Astrocyte (in vitro differentiated cells and primary cell): Measurements from ENCODE around the gene CACNG7. TPM values are rescaled to one million over a fixed set of nuclear protein-coding genes. Genes with fewer than 3 reads are reported as not detected.
A peak's percentile ranks its signal among the peaks of the same experiment; 100 is the strongest.

Experiments used
- DNase-seq: peaks from one replicate; pipeline ENCODE4 v3.0.0-alpha.2; 2010; ENCODE audit warnings: low read depth
- FAIRE-seq: peaks from 2 replicates; lab custom pipeline; 2011; peaks lifted over from hg19 to GRCh38; lab: Jason Lieb, UNC
- H2AFZ ChIP-seq: 2 replicates; pipeline ENCODE4 v1.6.0; 2012; ENCODE audit warnings: low read depth, low read length, inconsistent platforms
- H3K27ac ChIP-seq: 2 replicates; pipeline ENCODE4 v1.5.1; 2011; ENCODE audit warnings: low read depth, low read length, inconsistent platforms
- H3K27me3 ChIP-seq: 2 replicates; pipeline ENCODE4 v1.6.0; 2011; ENCODE audit warnings: low read length, inconsistent platforms; ENCODE audit not compliant: insufficient read depth
- H3K36me3 ChIP-seq: 2 replicates; pipeline ENCODE4 v1.5.1; 2011; ENCODE audit warnings: low read length, inconsistent platforms; ENCODE audit not compliant: insufficient read depth
- H3K4me1 ChIP-seq: 2 replicates; pipeline ENCODE4 v1.5.1; 2011; ENCODE audit warnings: low read length, inconsistent platforms; ENCODE audit not compliant: insufficient read depth
- H3K4me2 ChIP-seq: 2 replicates; pipeline ENCODE4 v1.6.0; 2012; ENCODE audit warnings: low read length, inconsistent platforms
- H3K4me3 ChIP-seq: 2 replicates; pipeline ENCODE4 v1.5.1; 2011; ENCODE audit warnings: low read depth, mild to moderate bottlenecking, low read length, inconsistent platforms; ENCODE audit not compliant: insufficient read depth
- H3K79me2 ChIP-seq: 2 replicates; pipeline ENCODE4 v1.6.0; 2012; ENCODE audit warnings: mild to moderate bottlenecking, low read length, inconsistent platforms; ENCODE audit not compliant: insufficient read depth
- H3K9ac ChIP-seq: 2 replicates; pipeline ENCODE4 v1.6.0; 2012; ENCODE audit warnings: mild to moderate bottlenecking, low read length, inconsistent platforms
- H3K9me3 ChIP-seq: 2 replicates; pipeline ENCODE4 v1.5.1; 2012; ENCODE audit warnings: low read depth, mild to moderate bottlenecking, low read length, inconsistent platforms; ENCODE audit not compliant: insufficient read depth
- H4K20me1 ChIP-seq: 2 replicates; pipeline ENCODE4 v1.6.0; 2012; ENCODE audit warnings: low read length, inconsistent platforms; ENCODE audit not compliant: insufficient read depth
- H3K27ac Mint-ChIP-seq: one replicate; pipeline ENCODE4 v1.8.0; 2021; ENCODE audit warnings: mild to moderate bottlenecking, mixed read lengths; ENCODE audit not compliant: unreplicated experiment
- H3K27me3 Mint-ChIP-seq: one replicate; pipeline ENCODE4 v1.8.0; 2021; ENCODE audit warnings: low read depth, mixed read lengths; ENCODE audit not compliant: unreplicated experiment
- H3K36me3 Mint-ChIP-seq: one replicate; pipeline ENCODE4 v1.8.0; 2021; ENCODE audit warnings: low read depth, mixed read lengths; ENCODE audit not compliant: unreplicated experiment
- H3K4me1 Mint-ChIP-seq: one replicate; pipeline ENCODE4 v1.8.0; 2021; ENCODE audit warnings: low read depth, mixed read lengths; ENCODE audit not compliant: unreplicated experiment
- H3K4me3 Mint-ChIP-seq: one replicate; pipeline ENCODE4 v1.8.0; 2021; ENCODE audit warnings: mild to moderate bottlenecking, moderate library complexity, mixed read lengths; ENCODE audit not compliant: unreplicated experiment
- H3K9me3 Mint-ChIP-seq: one replicate; pipeline ENCODE4 v1.8.0; 2021; ENCODE audit warnings: mild to moderate bottlenecking, mixed read lengths; ENCODE audit not compliant: unreplicated experiment
- EZH2 ChIP-seq: IDR thresholded peaks from 2 replicates; pipeline ENCODE4 v1.6.1; 2012; ENCODE audit warnings: mild to moderate bottlenecking, low read length, inconsistent platforms; ENCODE audit not compliant: insufficient read depth
- total RNA-seq: library from RNA; stranded (reverse); gene quantifications from 2 replicates; pipeline ENCODE4 v1.2.1, GENCODE V29; 2021
- TF ChIP-seq, protein P1 (sequence below): IDR thresholded peaks from 2 replicates; pipeline ENCODE4 v1.5.1; 2011; ENCODE audit warnings: low read depth, mild to moderate bottlenecking, inconsistent platforms, low read length, moderate library complexity; ENCODE audit not compliant: insufficient read depth

Gene CACNG7
- total RNA-seq, 1 donor from 2014 or later = 3.5 TPM

DNA sequence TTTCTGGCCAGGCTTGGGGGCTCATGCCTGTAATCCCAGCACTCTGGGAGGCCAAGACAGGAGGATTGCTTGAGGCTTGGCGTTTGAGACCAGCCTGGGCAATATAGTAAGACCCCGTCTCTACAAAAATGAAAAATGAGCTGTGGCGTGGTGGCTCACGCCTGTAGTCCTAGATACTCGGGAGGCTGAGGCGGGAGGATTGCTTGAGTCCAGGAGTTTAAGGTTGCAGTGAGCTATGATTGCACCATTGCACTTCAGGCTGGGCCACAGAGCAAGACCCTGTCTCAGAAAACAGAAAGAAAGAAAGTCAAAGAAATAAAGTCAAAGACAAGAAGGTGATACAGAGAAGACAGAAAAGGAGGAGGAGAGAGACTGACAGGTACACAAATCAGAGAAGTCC is 79.9 kb downstream of the CACNG7 start:
- H3K4me1 ChIP-seq = no peaks in the 10 kb centered on the region
- no peaks in the 10 kb centered on the region for H3K79me2 ChIP-seq
- H3K27me3 ChIP-seq = peaks cover 15% of the 10 kb centered on the region
- no peaks in the 10 kb centered on the region for H3K9me3 ChIP-seq
- TF ChIP-seq, protein P1, sequence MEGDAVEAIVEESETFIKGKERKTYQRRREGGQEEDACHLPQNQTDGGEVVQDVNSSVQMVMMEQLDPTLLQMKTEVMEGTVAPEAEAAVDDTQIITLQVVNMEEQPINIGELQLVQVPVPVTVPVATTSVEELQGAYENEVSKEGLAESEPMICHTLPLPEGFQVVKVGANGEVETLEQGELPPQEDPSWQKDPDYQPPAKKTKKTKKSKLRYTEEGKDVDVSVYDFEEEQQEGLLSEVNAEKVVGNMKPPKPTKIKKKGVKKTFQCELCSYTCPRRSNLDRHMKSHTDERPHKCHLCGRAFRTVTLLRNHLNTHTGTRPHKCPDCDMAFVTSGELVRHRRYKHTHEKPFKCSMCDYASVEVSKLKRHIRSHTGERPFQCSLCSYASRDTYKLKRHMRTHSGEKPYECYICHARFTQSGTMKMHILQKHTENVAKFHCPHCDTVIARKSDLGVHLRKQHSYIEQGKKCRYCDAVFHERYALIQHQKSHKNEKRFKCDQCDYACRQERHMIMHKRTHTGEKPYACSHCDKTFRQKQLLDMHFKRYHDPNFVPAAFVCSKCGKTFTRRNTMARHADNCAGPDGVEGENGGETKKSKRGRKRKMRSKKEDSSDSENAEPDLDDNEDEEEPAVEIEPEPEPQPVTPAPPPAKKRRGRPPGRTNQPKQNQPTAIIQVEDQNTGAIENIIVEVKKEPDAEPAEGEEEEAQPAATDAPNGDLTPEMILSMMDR = no peak
- TF ChIP-seq EZH2 = no peak
- Mint-ChIP-seq H3K4me1 (no peaks in the 10 kb centered on the region), H3K9me3 (no peaks in the 10 kb centered on the region), H3K36me3 (no peaks in the 10 kb centered on the region), H3K27ac (no peak overlapping the region), H3K4me3 (peak overlapping the region; percentile 6), H3K27me3 (peaks cover 23% of the 10 kb centered on the region)
- no peak overlapping the region for H2AFZ ChIP-seq
- no peaks in the 10 kb centered on the region for H4K20me1 ChIP-seq
- no peak for DNase-seq
- H3K36me3 ChIP-seq = no peaks in the 10 kb centered on the region
- no peak overlapping the region for H3K9ac ChIP-seq
- FAIRE-seq = no peak
- no peak overlapping the region for H3K27ac ChIP-seq
- no peak overlapping the region for H3K4me2 ChIP-seq
- no peak overlapping the region for H3K4me3 ChIP-seq

- Histone ChIP-seq H3K79me2 (no peaks in the 10 kb centered on the region), H3K4me2 (no peak overlapping the region), H2AFZ (no peak overlapping the region), H3K27ac (no peak overlapping the region), H3K9me3 (no peaks in the 10 kb centered on the region), H3K27me3 (peaks cover 18% of the 10 kb centered on the region), H3K4me1 (no peaks in the 10 kb centered on the region), H3K4me3 (no peak overlapping the region), H4K20me1 (no peaks in the 10 kb centered on the region), H3K36me3 (no peaks in the 10 kb centered on the region), H3K9ac (no peak overlapping the region)
- Mint-ChIP-seq H3K4me1 (peaks cover under 1% of the 10 kb centered on the region), H3K27ac (no peak overlapping the region), H3K36me3 (no peaks in the 10 kb centered on the region), H3K4me3 (no peak overlapping the region), H3K9me3 (peaks cover 3% of the 10 kb centered on the region), H3K27me3 (peaks cover 31% of the 10 kb centered on the region)
- TF ChIP-seq, protein P1 = no peak
- no peak for TF ChIP-seq EZH2
- peak; percentile 49 for DNase-seq
- FAIRE-seq = no peak
Observed at GRCh38 chr19:53989600-53990533, 80.8 kb downstream of the CACNG7 start.
